ENCODE results near the gene CT45A9.

Gene CT45A9

DNA sequence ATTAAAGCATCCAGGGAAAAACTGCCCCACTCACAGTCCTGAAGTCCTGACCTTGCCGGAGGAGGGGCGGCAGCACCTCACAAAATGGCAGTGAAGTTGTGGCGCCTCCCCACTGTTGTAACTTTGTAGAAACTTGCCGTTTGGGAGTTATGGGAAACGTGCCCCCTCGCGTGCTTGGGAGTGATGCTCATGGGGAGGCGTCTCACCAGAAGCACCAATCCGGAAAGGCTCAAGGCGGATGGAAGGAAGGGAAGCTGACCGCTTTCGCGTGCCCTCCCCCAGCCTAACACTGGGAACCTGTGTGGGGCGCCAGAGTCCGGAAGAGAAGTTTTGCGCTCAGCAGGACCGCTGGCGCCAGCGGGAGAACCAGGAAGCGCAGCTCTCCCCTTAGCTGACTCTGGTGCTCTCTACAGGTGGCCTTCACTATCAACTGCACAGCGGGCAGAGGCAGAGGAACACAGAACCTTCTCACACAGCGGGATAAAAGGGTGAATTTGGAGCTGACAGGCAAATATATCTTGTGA is 21.7 kb upstream of the CT45A9 start, which contains the start of the genes CT45A10 and SAGE1:
Gene CT45A10, minus strand, starts transcription at position 151 of the 524 bp plus-strand sequence. CDS start 8,100 bp downstream, outside the sequence.
Gene SAGE1, plus strand, starts transcription at position 423 of the 524 bp plus-strand sequence. CDS start 2,527 bp downstream, outside the sequence.
- H3F3A ChIP-seq (ENCODE audit: insufficient read depth, low read length): no peaks in the 10 kb centered on the region
- no peak within 1 kb of the TSS for H2AFZ ChIP-seq (ENCODE audit: low read length)
- H3K27ac ChIP-seq (ENCODE audit: low read depth, low read length, poor library complexity, severe bottlenecking): no peak within 1 kb of the TSS
- H3K4me3 ChIP-seq (ENCODE audit: low read depth, low read length, poor library complexity, severe bottlenecking): no peak within 1 kb of the TSS
- no peak within 1 kb of the TSS for H3K9ac ChIP-seq (ENCODE audit: low read length)
- H3K4me2 ChIP-seq (ENCODE audit: low read length): no peak within 1 kb of the TSS
- H3K79me2 ChIP-seq (ENCODE audit: insufficient read depth, low read length): no peaks in the 10 kb centered on the region
- H3K4me1 ChIP-seq (ENCODE audit: insufficient read depth, low read length, severe bottlenecking): no peaks in the 10 kb centered on the region
- H3K27me3 ChIP-seq (ENCODE audit: insufficient read depth, low read length): no peaks in the 10 kb centered on the region
- no peaks in the 10 kb centered on the region for H3K9me3 ChIP-seq (ENCODE audit: low read length)
- no peaks in the 10 kb centered on the region for H4K20me1 ChIP-seq (ENCODE audit: insufficient read depth, low read length)
- no peak for TF ChIP-seq EZH2 (IDR thresholded peaks at IDR 0.05; ENCODE audit: borderline replicate concordance, low read length)
- no peak for TF ChIP-seq CTCF (IDR thresholded peaks at IDR 0.05; ENCODE audit: low read length)
- no peaks in the 10 kb centered on the region for H3K9me2 ChIP-seq (ENCODE audit: low read depth, low read length)
- H3K36me3 ChIP-seq (ENCODE audit: insufficient read depth, low read length): no peaks in the 10 kb centered on the region

DNA sequence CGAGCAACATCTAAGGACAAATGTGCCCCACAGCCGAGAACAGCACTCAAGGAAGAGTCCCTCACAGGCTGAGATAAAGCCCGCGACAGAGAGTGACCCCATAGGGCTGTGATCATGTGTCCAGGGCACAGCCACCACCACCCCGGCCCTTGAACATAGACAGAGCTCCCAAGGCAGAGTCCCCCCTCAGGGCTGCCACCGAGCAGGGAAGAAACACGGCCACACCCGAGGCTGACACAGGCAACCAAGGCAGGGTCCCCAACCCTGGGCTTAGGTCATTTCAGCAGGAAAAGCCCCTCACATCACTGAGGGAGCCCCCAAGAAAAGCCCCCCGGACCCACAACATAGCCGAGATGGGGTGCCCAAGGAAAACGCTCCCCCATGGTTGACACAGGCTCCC is 21.2 kb upstream of the CT45A9 start:
- no peaks in the 10 kb centered on the region for H4K20me1 ChIP-seq (ENCODE audit: insufficient read depth, low read length)
- TF ChIP-seq CTCF (IDR thresholded peaks at IDR 0.05; ENCODE audit: low read length) (no peak), EZH2 (IDR thresholded peaks at IDR 0.05; ENCODE audit: borderline replicate concordance, low read length) (no peak)
- no peaks in the 10 kb centered on the region for H3K4me1 ChIP-seq (ENCODE audit: insufficient read depth, low read length, severe bottlenecking)
- no peak overlapping the region for H3K9ac ChIP-seq (ENCODE audit: low read length)
- no peaks in the 10 kb centered on the region for H3F3A ChIP-seq (ENCODE audit: insufficient read depth, low read length)
- no peak overlapping the region for H2AFZ ChIP-seq (ENCODE audit: low read length)
- H3K9me2 ChIP-seq (ENCODE audit: low read depth, low read length): no peaks in the 10 kb centered on the region
- no peaks in the 10 kb centered on the region for H3K36me3 ChIP-seq (ENCODE audit: insufficient read depth, low read length)
- H3K27ac ChIP-seq (ENCODE audit: low read depth, low read length, poor library complexity, severe bottlenecking): no peak overlapping the region
- no peaks in the 10 kb centered on the region for H3K27me3 ChIP-seq (ENCODE audit: insufficient read depth, low read length)
- no peaks in the 10 kb centered on the region for H3K79me2 ChIP-seq (ENCODE audit: insufficient read depth, low read length)
- no peak overlapping the region for H3K4me2 ChIP-seq (ENCODE audit: low read length)
- H3K9me3 ChIP-seq (ENCODE audit: low read length): no peaks in the 10 kb centered on the region
- no peak overlapping the region for H3K4me3 ChIP-seq (ENCODE audit: low read depth, low read length, poor library complexity, severe bottlenecking)

- Histone ChIP-seq H3F3A (ENCODE audit: insufficient read depth, low read length) (no peaks in the 10 kb centered on the region), H3K79me2 (ENCODE audit: insufficient read depth, low read length) (no peaks in the 10 kb centered on the region), H3K9me3 (ENCODE audit: low read length) (no peaks in the 10 kb centered on the region), H4K20me1 (ENCODE audit: insufficient read depth, low read length) (no peaks in the 10 kb centered on the region), H3K9ac (ENCODE audit: low read length) (no peak overlapping the region), H3K36me3 (ENCODE audit: insufficient read depth, low read length) (no peaks in the 10 kb centered on the region), H3K9me2 (ENCODE audit: low read depth, low read length) (no peaks in the 10 kb centered on the region), H3K4me3 (ENCODE audit: low read depth, low read length, poor library complexity, severe bottlenecking) (no peak overlapping the region), H3K27me3 (ENCODE audit: insufficient read depth, low read length) (no peaks in the 10 kb centered on the region), H3K4me1 (ENCODE audit: insufficient read depth, low read length, severe bottlenecking) (no peaks in the 10 kb centered on the region), H3K4me2 (ENCODE audit: low read length) (no peak overlapping the region), H2AFZ (ENCODE audit: low read length) (no peak overlapping the region), H3K27ac (ENCODE audit: low read depth, low read length, poor library complexity, severe bottlenecking) (no peak overlapping the region)
- TF ChIP-seq EZH2 (IDR thresholded peaks at IDR 0.05; ENCODE audit: borderline replicate concordance, low read length) (no peak), CTCF (IDR thresholded peaks at IDR 0.05; ENCODE audit: low read length) (no peak)
Observed at GRCh38 chrX:135890087-135890585, 18.5 kb upstream of the CT45A9 start.
